Fibroblast of peridontal ligament (primary cell): ENCODE results near the gene METTL5.

Source experiments
- DNase-seq: peaks from one replicate; pipeline ENCODE4 v3.0.0-alpha.2; 2010; ENCODE audit errors: extremely low read depth

METTL5 gene

DNA sequence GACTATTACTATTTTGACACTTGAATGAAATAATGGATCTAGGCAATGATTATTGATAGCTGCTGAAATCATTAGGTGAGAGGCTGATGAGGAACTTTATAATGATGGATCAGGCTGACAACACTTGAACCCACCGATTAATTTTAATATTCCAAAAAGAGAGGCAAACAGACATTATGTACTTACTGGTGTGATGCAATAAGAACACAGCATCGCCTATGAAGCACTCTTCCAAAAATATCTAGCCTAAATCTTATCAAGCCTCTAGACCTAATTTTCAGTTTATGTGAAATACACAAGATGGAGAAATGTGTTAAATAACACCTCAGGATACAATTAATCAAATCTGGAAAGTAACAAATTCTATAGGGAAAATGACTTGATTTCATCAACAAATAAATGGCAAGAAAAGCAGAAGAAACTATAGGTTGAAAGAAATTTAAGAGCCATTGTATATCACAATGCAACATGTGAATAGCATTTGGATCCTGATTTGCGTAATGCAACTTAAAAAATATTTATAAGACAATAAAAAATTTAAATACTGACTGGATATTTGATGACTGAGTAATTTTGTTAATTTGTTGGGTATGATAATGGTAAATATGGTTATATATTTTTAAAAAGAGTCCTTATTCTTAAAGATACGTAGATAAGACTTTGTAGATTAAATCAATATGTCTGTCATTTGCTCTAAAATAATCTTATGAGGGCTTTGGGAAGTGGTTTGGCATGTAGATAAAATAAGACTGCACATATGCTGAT is 43.3 kb downstream of the METTL5 start:
- DNase-seq, result no peak

- no peak for DNase-seq
Observed at GRCh38 chr2:169778446-169778845, 46.3 kb downstream of the METTL5 start.

GRCh38 chr2:169776252-169776761 is 48.4 kb downstream of the METTL5 start:
- peak; percentile 9 for DNase-seq

- DNase-seq, result peak; percentile 78
Observed at GRCh38 chr2:169775765-169776164, 48.9 kb downstream of the METTL5 start.

DNA sequence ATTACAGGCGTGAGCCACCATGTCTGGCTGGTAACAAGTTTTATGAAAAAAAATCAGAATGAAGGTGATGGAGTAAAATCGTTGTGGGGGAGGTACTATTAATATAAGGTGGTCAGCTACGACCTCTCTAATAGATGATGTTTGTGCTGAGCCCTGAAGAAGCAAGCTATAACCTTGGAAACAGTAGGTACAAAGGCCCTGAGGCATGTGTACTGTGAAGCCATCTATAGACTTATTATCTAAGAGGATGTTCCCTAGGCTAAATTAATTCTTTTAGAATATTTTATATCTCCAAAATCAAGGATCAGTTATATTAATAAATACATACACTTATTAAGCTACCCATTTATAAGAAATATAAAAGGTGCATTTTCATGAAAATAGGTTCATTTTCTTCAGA is 49.4 kb downstream of the METTL5 start:
- no peak for DNase-seq

GRCh38 chr2:169772651-169773050 is 52.1 kb downstream of the METTL5 start:
- no peak for DNase-seq

DNA sequence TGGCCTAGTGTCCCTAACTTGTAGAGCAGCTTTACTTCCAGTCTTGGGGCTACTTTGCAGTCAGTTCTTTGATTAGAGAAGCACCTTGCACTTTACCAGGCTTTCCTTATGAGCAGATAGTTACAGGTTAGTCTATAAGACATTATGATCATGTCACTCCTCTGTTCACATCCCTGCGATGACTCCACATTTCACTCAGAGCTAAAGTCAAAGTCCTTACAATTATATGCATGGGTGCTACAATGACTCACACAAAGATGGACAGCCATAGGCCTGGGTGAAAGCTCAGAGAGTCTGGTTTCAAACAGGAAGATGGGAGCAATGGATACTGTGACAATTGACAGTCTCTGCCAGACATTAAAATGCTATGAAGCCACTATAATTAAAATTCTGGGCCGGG is 53.1 kb downstream of the METTL5 start:
- DNase-seq, result no peak

GRCh38 chr2:169771021-169771420 is 53.7 kb downstream of the METTL5 start:
- DNase-seq, result no peak

DNA sequence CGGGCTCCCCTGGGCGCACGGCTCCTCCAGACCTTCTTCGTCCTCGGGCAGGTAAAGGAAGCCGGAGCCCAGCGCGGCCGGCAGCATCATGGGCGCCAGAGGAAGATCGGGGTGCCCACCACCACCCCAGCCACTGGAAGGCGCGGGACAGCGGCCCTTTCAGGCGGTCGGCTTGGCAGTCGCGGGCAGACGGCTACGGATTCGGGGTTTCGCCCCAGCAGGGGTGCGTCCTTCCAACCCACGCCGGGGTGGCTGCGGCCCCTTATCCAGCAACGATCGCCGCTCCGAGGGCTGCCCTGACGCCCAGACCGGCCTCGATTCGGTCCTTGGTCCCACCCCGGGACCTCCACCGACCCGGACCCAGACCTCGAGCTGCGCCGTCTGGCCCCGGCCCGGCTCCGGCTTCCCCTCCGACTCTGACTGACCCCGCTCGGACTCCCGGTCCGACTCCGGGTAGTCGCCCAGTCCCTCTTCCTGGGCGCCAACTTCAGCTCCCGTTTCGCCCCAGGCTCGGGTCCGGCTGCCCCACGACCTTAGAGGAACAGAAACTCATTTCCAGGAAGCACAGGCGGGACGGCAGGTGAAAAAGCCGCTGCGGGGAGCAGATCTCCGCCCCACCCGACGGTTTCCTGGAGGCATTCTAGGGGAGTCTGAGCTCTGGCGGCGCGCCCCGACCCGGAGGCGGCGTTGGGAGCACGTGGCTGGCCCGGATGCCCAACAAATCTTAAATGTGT is 56.3 kb downstream of the METTL5 start:
- no peak for DNase-seq

GRCh38 chr2:169767243-169767888 is 57.3 kb downstream of the METTL5 start:
- DNase-seq, result peak; percentile 78

GRCh38 chr2:169765523-169765922 is 59.2 kb downstream of the METTL5 start:
- peak; percentile 14 for DNase-seq

- DNase-seq, result no peak
Observed at GRCh38 chr2:169761970-169762292, 62.8 kb downstream of the METTL5 start.
